Muscle of leg (tissue), 11 donors: ENCODE data around the gene RAB31. TPM values are rescaled to one million over a fixed set of nuclear protein-coding genes. Genes with fewer than 3 reads are reported as not detected.

Experiments used
- DNase-seq: peaks from one replicate; pipeline ENCODE4 v3.0.0; 2013
- H3K27ac ChIP-seq: one replicate; pipeline ENCODE4 v1.5.1; 2013; ENCODE audit warnings: mild to moderate bottlenecking, low read length, control low read depth
- H3K27me3 ChIP-seq: one replicate; pipeline ENCODE4 v1.6.1; 2013; ENCODE audit warnings: low read length; ENCODE audit not compliant: control insufficient read depth, insufficient read depth
- H3K36me3 ChIP-seq: one replicate; pipeline ENCODE4 v1.6.1; 2013; ENCODE audit warnings: low read length; ENCODE audit not compliant: control insufficient read depth, insufficient read depth
- H3K4me1 ChIP-seq: one replicate; pipeline ENCODE4 v1.6.1; 2013; ENCODE audit warnings: low read length; ENCODE audit not compliant: control insufficient read depth, insufficient read depth
- H3K4me3 ChIP-seq: one replicate; pipeline ENCODE4 v1.5.1; 2013; ENCODE audit warnings: low read length, control low read depth
- H3K9me3 ChIP-seq: replicated peaks from 2 replicates; pipeline ENCODE4 v1.6.1; 2013; ENCODE audit warnings: low read depth, low read length; ENCODE audit not compliant: control insufficient read depth
- WGBS: methylation state at CpG from one replicate; pipeline ENCODE4 v1.1.5; 2013; ENCODE audit warnings: missing lambda C conversion rate; ENCODE audit not compliant: insufficient coverage; 5-methylcytosine and 5-hydroxymethylcytosine counted together
- polyA plus RNA-seq, 8 donors: library from polyadenylated mRNA; unstranded; fragments of 120-200 nt; gene quantifications; one replicate each; pipeline versions ENCODE4 v1.2.1 to v1.2.3, GENCODE V29; 2013; ENCODE audit warnings: inconsistent platforms in 1 of 8, low replicate concordance in 1 of 8; ENCODE audit not compliant: insufficient read length in 8 of 8, insufficient read depth in 1 of 8
- total RNA-seq: library from RNA; stranded (reverse); fragments of 120-200 nt; gene quantifications from one replicate; pipeline ENCODE4 v1.2.4, GENCODE V29; 2013

The RAB31 gene
- total and polyA plus RNA-seq, 9 donors: 19.6 to 40.8 (median 27.6) TPM

- Histone ChIP-seq H3K27ac (peak overlapping the region; percentile 89), H3K36me3 (no peaks in the 10 kb centered on the region), H3K4me3 (no peak overlapping the region), H3K9me3 (no peaks in the 10 kb centered on the region), H3K27me3 (no peaks in the 10 kb centered on the region), H3K4me1 (peaks cover 48% of the 10 kb centered on the region)
- 47% methylated on average over 5 of the region's 14 CpGs for WGBS
- peak; percentile 69 for DNase-seq
Measured at GRCh38 chr18:9810994-9811705, 103.0 kb downstream of the RAB31 start.

- Histone ChIP-seq H3K9me3 (no peaks in the 10 kb centered on the region), H3K27ac (peak overlapping the region; percentile 42), H3K4me1 (peaks cover 46% of the 10 kb centered on the region), H3K4me3 (no peak overlapping the region), H3K36me3 (no peaks in the 10 kb centered on the region), H3K27me3 (no peaks in the 10 kb centered on the region)
- WGBS: 8% methylated on average over 2 of the region's 5 CpGs
- no peak for DNase-seq
Measured at GRCh38 chr18:9811978-9812377, 103.9 kb downstream of the RAB31 start.

GRCh38 chr18:9814431-9814830 is 106.3 kb downstream of the RAB31 start:
- peaks cover 25% of the 10 kb centered on the region for H3K4me1 ChIP-seq

GRCh38 chr18:9817286-9817685 is 109.2 kb downstream of the RAB31 start:
- no peaks in the 10 kb centered on the region for H3K27me3 ChIP-seq
- peaks cover 2% of the 10 kb centered on the region for H3K9me3 ChIP-seq
- 79% methylated on average over 2 of the region's 4 CpGs for WGBS
- no peak overlapping the region for H3K4me3 ChIP-seq
- no peaks in the 10 kb centered on the region for H3K36me3 ChIP-seq
- H3K27ac ChIP-seq: peak overlapping the region; percentile 73
- peaks cover 4% of the 10 kb centered on the region for H3K4me1 ChIP-seq
- no peak for DNase-seq

More at GRCh38 chr18:9814431-9814830, 106.3 kb downstream of the RAB31 start:
- no peak for DNase-seq
- Histone ChIP-seq H3K36me3 (no peaks in the 10 kb centered on the region), H3K4me3 (no peak overlapping the region), H3K9me3 (peaks cover 2% of the 10 kb centered on the region), H3K27ac (no peak overlapping the region), H3K27me3 (no peaks in the 10 kb centered on the region)
- no CpG with 5 or more reads among the region's 4 CpGs for WGBS

GRCh38 chr18:9817725-9818422 is 109.8 kb downstream of the RAB31 start:
- Histone ChIP-seq H3K4me3 (no peak overlapping the region), H3K36me3 (no peaks in the 10 kb centered on the region), H3K9me3 (peaks cover 2% of the 10 kb centered on the region), H3K27ac (peak overlapping the region; percentile 73), H3K4me1 (peaks cover 2% of the 10 kb centered on the region), H3K27me3 (no peaks in the 10 kb centered on the region)
- WGBS: 93% methylated on average over 3 of the region's 8 CpGs
- DNase-seq: no peak

- no peak for DNase-seq
- no peaks in the 10 kb centered on the region for H3K27me3 ChIP-seq
- H3K9me3 ChIP-seq: peaks cover 2% of the 10 kb centered on the region
- peaks cover 6% of the 10 kb centered on the region for H3K4me1 ChIP-seq
- no peak overlapping the region for H3K4me3 ChIP-seq
- no peaks in the 10 kb centered on the region for H3K36me3 ChIP-seq
- no peak overlapping the region for H3K27ac ChIP-seq
- WGBS: no CpG with 5 or more reads among the region's 2 CpGs
Measured at GRCh38 chr18:9818423-9818734, 110.3 kb downstream of the RAB31 start.

GRCh38 chr18:9820127-9820526 is 112.0 kb downstream of the RAB31 start:
- H3K27ac ChIP-seq: no peak overlapping the region
- H3K9me3 ChIP-seq: peaks cover 2% of the 10 kb centered on the region
- no peak overlapping the region for H3K4me3 ChIP-seq
- peaks cover 15% of the 10 kb centered on the region for H3K4me1 ChIP-seq
- DNase-seq: no peak
- no peaks in the 10 kb centered on the region for H3K36me3 ChIP-seq
- H3K27me3 ChIP-seq: no peaks in the 10 kb centered on the region

GRCh38 chr18:9820719-9821118 is 112.6 kb downstream of the RAB31 start:
- no peak for DNase-seq
- Histone ChIP-seq H3K4me1 (peaks cover 20% of the 10 kb centered on the region), H3K27ac (no peak overlapping the region), H3K9me3 (peaks cover 2% of the 10 kb centered on the region), H3K4me3 (no peak overlapping the region), H3K36me3 (no peaks in the 10 kb centered on the region), H3K27me3 (no peaks in the 10 kb centered on the region)
- no CpG with 5 or more reads among the region's 4 CpGs for WGBS

GRCh38 chr18:9822587-9823185 is 114.6 kb downstream of the RAB31 start:
- peak overlapping the region; percentile 26 for H3K27ac ChIP-seq

GRCh38 chr18:9823805-9824473 is 115.8 kb downstream of the RAB31 start:
- 68% methylated on average over 4 of the region's 4 CpGs for WGBS
- H3K4me1 ChIP-seq: peaks cover 31% of the 10 kb centered on the region
- DNase-seq: peak; percentile 67
- H3K27me3 ChIP-seq: no peaks in the 10 kb centered on the region
- H3K4me3 ChIP-seq: no peak overlapping the region
- no peaks in the 10 kb centered on the region for H3K36me3 ChIP-seq
- no peaks in the 10 kb centered on the region for H3K9me3 ChIP-seq
- peak overlapping the region; percentile 86 for H3K27ac ChIP-seq

More at GRCh38 chr18:9822587-9823185, 114.6 kb downstream of the RAB31 start:
- Histone ChIP-seq H3K36me3 (no peaks in the 10 kb centered on the region), H3K9me3 (peaks cover 2% of the 10 kb centered on the region), H3K4me1 (peaks cover 27% of the 10 kb centered on the region), H3K4me3 (no peak overlapping the region), H3K27me3 (no peaks in the 10 kb centered on the region)
- 88% methylated on average over 7 of the region's 11 CpGs for WGBS
- DNase-seq: no peak
